ENCODE measurements around the gene MCM7. TPM values are rescaled to one million over a fixed set of nuclear protein-coding genes. Genes with fewer than 3 reads are reported as not detected.
"Not testable (repeated sequence)": the region's sequence is repeated elsewhere in the genome, so short reads cannot be mapped to it uniquely, and the experiment has no call there.

The MCM7 gene
- total RNA-seq, 1 donor from 2014 or later, result 101 TPM

GRCh38 chr7:100141555-100141949 is 40.4 kb upstream of the MCM7 start:
- TF ChIP-seq, protein P1, sequence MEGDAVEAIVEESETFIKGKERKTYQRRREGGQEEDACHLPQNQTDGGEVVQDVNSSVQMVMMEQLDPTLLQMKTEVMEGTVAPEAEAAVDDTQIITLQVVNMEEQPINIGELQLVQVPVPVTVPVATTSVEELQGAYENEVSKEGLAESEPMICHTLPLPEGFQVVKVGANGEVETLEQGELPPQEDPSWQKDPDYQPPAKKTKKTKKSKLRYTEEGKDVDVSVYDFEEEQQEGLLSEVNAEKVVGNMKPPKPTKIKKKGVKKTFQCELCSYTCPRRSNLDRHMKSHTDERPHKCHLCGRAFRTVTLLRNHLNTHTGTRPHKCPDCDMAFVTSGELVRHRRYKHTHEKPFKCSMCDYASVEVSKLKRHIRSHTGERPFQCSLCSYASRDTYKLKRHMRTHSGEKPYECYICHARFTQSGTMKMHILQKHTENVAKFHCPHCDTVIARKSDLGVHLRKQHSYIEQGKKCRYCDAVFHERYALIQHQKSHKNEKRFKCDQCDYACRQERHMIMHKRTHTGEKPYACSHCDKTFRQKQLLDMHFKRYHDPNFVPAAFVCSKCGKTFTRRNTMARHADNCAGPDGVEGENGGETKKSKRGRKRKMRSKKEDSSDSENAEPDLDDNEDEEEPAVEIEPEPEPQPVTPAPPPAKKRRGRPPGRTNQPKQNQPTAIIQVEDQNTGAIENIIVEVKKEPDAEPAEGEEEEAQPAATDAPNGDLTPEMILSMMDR (IDR thresholded peaks at IDR 0.05; ENCODE audit: insufficient read depth, low read length, poor library complexity, severe bottlenecking), result no peak
- no peak for DNase-seq (ENCODE audit: low read depth)
- Histone ChIP-seq H3K4me3 (ENCODE audit: low read depth, low read length) (no peak overlapping the region), H3K27me3 (ENCODE audit: control insufficient read depth, insufficient read depth, low read length) (no peaks in the 10 kb centered on the region), H3K36me3 (ENCODE audit: control insufficient read depth, insufficient read depth, low read length) (no peaks in the 10 kb centered on the region)

- DNase-seq (ENCODE audit: low read depth), result no peak
- Histone ChIP-seq H3K36me3 (ENCODE audit: control insufficient read depth, insufficient read depth, low read length) (no peaks in the 10 kb centered on the region), H3K4me3 (ENCODE audit: low read depth, low read length) (no peak overlapping the region), H3K27me3 (ENCODE audit: control insufficient read depth, insufficient read depth, low read length) (no peaks in the 10 kb centered on the region)
- TF ChIP-seq, protein P1 (IDR thresholded peaks at IDR 0.05; ENCODE audit: insufficient read depth, low read length, poor library complexity, severe bottlenecking), result no peak
Measured at GRCh38 chr7:100137851-100138760, 36.9 kb upstream of the MCM7 start.

DNA sequence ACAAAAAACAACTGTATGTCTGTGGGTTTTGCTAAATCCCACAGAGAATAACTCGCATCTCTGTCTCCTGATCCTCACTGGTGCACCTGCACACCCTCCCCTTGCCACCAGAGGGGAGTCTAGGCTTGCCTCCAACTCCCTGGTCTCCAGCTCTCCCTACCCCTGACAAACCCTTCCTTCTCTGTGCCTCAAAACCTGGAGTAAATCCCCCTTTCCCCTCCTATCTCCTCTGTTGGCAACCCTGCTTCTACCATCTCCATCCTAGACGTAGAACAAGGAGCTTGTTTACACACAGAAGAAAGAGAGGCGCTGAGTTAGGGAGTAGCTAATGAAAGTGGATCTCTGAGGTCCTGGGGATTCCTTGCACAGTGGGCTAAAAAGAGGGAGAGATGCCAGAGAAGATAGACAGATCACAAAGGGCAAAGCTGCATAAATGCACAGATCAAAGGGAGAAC is 31.5 kb upstream of the MCM7 start:
- no peak for DNase-seq (ENCODE audit: low read depth)
- H3K4me3 ChIP-seq (ENCODE audit: low read depth, low read length), result no peak overlapping the region
- H3K27me3 ChIP-seq (ENCODE audit: control insufficient read depth, insufficient read depth, low read length), result no peaks in the 10 kb centered on the region
- TF ChIP-seq, protein P1 (IDR thresholded peaks at IDR 0.05; ENCODE audit: insufficient read depth, low read length, poor library complexity, severe bottlenecking), result peak; percentile 94
- H3K36me3 ChIP-seq (ENCODE audit: control insufficient read depth, insufficient read depth, low read length), result no peaks in the 10 kb centered on the region

DNA sequence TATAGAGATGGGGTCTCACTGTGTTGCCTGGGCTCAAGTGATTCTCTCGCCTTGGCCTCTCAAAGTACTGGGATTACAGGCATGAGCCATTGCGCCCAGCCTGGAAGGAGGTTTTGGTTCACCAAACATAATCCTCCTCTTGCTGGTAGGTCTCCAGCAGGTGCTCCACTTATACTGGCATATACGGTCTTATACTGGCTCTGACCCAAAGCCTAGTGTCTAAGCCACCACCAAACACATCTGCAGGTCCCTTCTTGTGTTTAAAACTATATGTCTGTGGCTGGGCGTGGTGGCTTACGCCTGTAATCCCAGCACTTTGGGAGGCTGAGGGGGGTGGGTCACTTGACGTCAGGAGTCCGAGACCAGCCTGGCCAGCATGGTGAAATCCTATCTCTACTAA is 30.9 kb upstream of the MCM7 start:
- DNase-seq (ENCODE audit: low read depth), result no peak
- Histone ChIP-seq H3K4me3 (ENCODE audit: low read depth, low read length) (no peak overlapping the region), H3K27me3 (ENCODE audit: control insufficient read depth, insufficient read depth, low read length) (no peaks in the 10 kb centered on the region), H3K36me3 (ENCODE audit: control insufficient read depth, insufficient read depth, low read length) (no peaks in the 10 kb centered on the region)
- TF ChIP-seq, protein P1 (IDR thresholded peaks at IDR 0.05; ENCODE audit: insufficient read depth, low read length, poor library complexity, severe bottlenecking), result no peak

- no peak overlapping the region for H3K4me3 ChIP-seq (ENCODE audit: low read depth, low read length)
- no peak for DNase-seq (ENCODE audit: low read depth)
- TF ChIP-seq, protein P1 (IDR thresholded peaks at IDR 0.05; ENCODE audit: insufficient read depth, low read length, poor library complexity, severe bottlenecking), result peak; percentile 83
Measured at GRCh38 chr7:100130608-100131453, 29.6 kb upstream of the MCM7 start.

DNA sequence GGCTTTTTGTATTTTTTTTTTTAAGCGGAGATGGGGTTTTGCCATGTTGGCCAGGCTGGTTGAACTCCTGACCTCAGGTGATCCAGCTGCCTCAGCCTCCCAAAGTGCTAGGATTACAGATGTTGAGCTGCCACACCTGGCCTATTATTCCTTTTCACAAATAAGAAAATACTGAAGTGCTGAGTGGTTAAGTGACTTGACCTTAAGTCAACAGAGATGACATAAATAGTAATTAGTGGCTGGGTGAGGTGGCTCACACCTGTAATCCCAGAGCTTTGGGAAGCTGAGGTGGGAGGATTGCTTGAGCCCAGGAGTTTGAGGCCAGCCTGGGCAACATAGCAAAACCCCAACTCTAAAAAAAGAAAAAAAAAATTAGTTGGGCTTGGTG is 29.0 kb upstream of the MCM7 start:
- not testable (repeated sequence) for DNase-seq (ENCODE audit: low read depth); H3K36me3 ChIP-seq (ENCODE audit: control insufficient read depth, insufficient read depth, low read length); H3K27me3 ChIP-seq (ENCODE audit: control insufficient read depth, insufficient read depth, low read length); H3K4me3 ChIP-seq (ENCODE audit: low read depth, low read length)

More at GRCh38 chr7:100130608-100131453, 29.6 kb upstream of the MCM7 start:
- H3K27me3 ChIP-seq (ENCODE audit: control insufficient read depth, insufficient read depth, low read length), result no peaks in the 10 kb centered on the region
- no peaks in the 10 kb centered on the region for H3K36me3 ChIP-seq (ENCODE audit: control insufficient read depth, insufficient read depth, low read length)
